ENCODE data around the gene SOX30. TPM values are rescaled to one million over a fixed set of nuclear protein-coding genes. Genes with fewer than 3 reads are reported as not detected.

Gene SOX30
- total and polyA plus RNA-seq, 2 of the 13 experiments (the other 11 are each of a cell fraction or from before 2014, with no cell fraction given): 0.05 TPM; not detected in 1

GRCh38 chr5:157608972-157609565 is 43.2 kb downstream of the SOX30 start:
- POLR2A ChIA-PET: no interaction called here
- H3K36me3 ChIP-seq (replicated peaks in 1 of 2; ENCODE audit: control insufficient read depth in 1 of 2, insufficient read depth in 2 of 2, low read length in 2 of 2): no peaks in the 10 kb centered on the region
- TF ChIP-seq DZIP1 (CRISPR knock-in tag; IDR thresholded peaks at IDR 0.05) (no peak), ZSCAN12 (CRISPR knock-in tag; IDR thresholded peaks at IDR 0.05) (no peak), ZIK1 (CRISPR knock-in tag; IDR thresholded peaks at IDR 0.05; ENCODE audit: borderline replicate concordance, low read depth) (no peak), THRA (CRISPR knock-in tag; IDR thresholded peaks at IDR 0.05; ENCODE audit: borderline replicate concordance) (no peak), CHD4 (IDR thresholded peaks at IDR 0.05; ENCODE audit: borderline replicate concordance, low read length) (no peak), NCOA1 (CRISPR knock-in tag; IDR thresholded peaks at IDR 0.05) (no peak), RARG (CRISPR knock-in tag; IDR thresholded peaks at IDR 0.05; ENCODE audit: low read depth) (no peak), NR2C2 (CRISPR knock-in tag; IDR thresholded peaks at IDR 0.05; ENCODE audit: borderline replicate concordance) (no peak), RFX1 (IDR thresholded peaks at IDR 0.05) (no peak), HNRNPH1 (optimal IDR thresholded peaks at IDR 0.05; ENCODE audit: low read depth, low read length) (no peak)
- WGBS (ENCODE audit: low lambda C conversion rate): 26% methylated on average over 8 of the region's 8 CpGs
- BruUV-seq (replicated peaks): no TSS peak
- DNase-seq (ENCODE audit: low spot score) (no peak), ATAC-seq (no peak), FAIRE-seq (no peak)
- H3K9me3 ChIP-seq (ENCODE audit: low read length): no peaks in the 10 kb centered on the region
- CTCF ChIA-PET (ENCODE audit: low intra/inter-chr PET ratio, low total read pairs): no interaction called here
- in situ Hi-C loops (cut with HindIII; ENCODE audit: extremely low pct_ligation_motif_present, low pct_unique_long_range_greater_than_20kb) (no loop called here), intact Hi-C loops (cut with micrococcal nuclease; ENCODE audit: unreplicated experiment) (no loop called here)
- H3K79me2 ChIP-seq (ENCODE audit: insufficient read depth, low read length): no peaks in the 10 kb centered on the region
- H3K4me3 ChIP-seq (replicated peaks in 1 of 3; ENCODE audit: insufficient read depth in 1 of 3, low read depth in 2 of 3, low read length in 3 of 3): no peak overlapping the region
- H3K27me3 ChIP-seq (ENCODE audit: control insufficient read depth in 1 of 2, insufficient read depth in 2 of 2, low read length in 2 of 2): no peaks in the 10 kb centered on the region
- H2AFZ ChIP-seq (ENCODE audit: low read length): no peak overlapping the region
- H3K27ac ChIP-seq (ENCODE audit: extremely low read length, insufficient read depth, low read length): no peak overlapping the region
- no peak overlapping the region for H3K9ac ChIP-seq (ENCODE audit: insufficient read depth, low read depth, low read length)
- no peaks in the 10 kb centered on the region for H3K4me1 ChIP-seq (ENCODE audit: insufficient read depth, low read length)
- H3K4me2 ChIP-seq (ENCODE audit: low read depth, low read length): no peak overlapping the region
- no peaks in the 10 kb centered on the region for H4K20me1 ChIP-seq (ENCODE audit: insufficient read depth, low read length)

Measured in HepG2 (cell line).